ENCODE measurements around the gene DIO1. TPM values are rescaled to one million over a fixed set of nuclear protein-coding genes. Genes with fewer than 3 reads are reported as not detected.

Gene DIO1
- total and polyA plus RNA-seq, 3 experiments from 2014 or later: not detected

GRCh38 chr1:53949023-53949990, 55.3 kb downstream of the DIO1 start:
- Mint-ChIP-seq H3K27ac (peak overlapping the region in 3 of 8 donors; percentile 6 to 87 (median 52)), H3K4me3 (peak overlapping the region in 1 of 7 donors; percentile 80), H3K4me1 (peaks cover 19 to 46% (median 40%) of the 10 kb centered on the region in 3 donors), H3K9me3 (no peaks in the 10 kb centered on the region), H3K27me3 (no peaks in the 10 kb centered on the region), H3K36me3 (peaks cover 0 to 35% (median 9%) of the 10 kb centered on the region in 3 donors)
- Histone ChIP-seq H3K4me1 (ENCODE audit: insufficient read depth, low read length) (peaks cover 18% of the 10 kb centered on the region), H3K4me3 (ENCODE audit: low read length) (no peak overlapping the region), H3K27ac (ENCODE audit: low read depth, low read length) (no peak overlapping the region), H3K9me3 (ENCODE audit: low read length) (no peaks in the 10 kb centered on the region), H3K27me3 (ENCODE audit: insufficient read depth, low read length, poor library complexity, severe bottlenecking) (no peaks in the 10 kb centered on the region), H3K36me3 (ENCODE audit: insufficient read depth, low read length) (peaks cover 7% of the 10 kb centered on the region)
- ChIA-PET CTCF (interaction anchor here (0.7 to 4.1 kb wide), 7 partner anchors 10 to 112 kb away, joined by 3 to 27 read pairs (median 5); no protein-coding TSS in a partner anchor), POLR2A (interaction anchor here (1.0 kb wide), 1 partner anchor 60 kb away, joined by 4 read pairs; the partner anchor contains the start of gene YIPF1)
- DNase-seq: peak in 2 of 5 donors; percentile 7 to 10

- H3K36me3 ChIP-seq (ENCODE audit: insufficient read depth, low read length): peaks cover 7% of the 10 kb centered on the region
- no peak overlapping the region for H3K27ac ChIP-seq (ENCODE audit: low read depth, low read length)
- Mint-ChIP-seq H3K4me3 (no peak overlapping the region), H3K27ac (no peak overlapping the region), H3K9me3 (no peaks in the 10 kb centered on the region), H3K4me1 (peaks cover 11 to 41% (median 33%) of the 10 kb centered on the region in 3 donors), H3K36me3 (peaks cover 0 to 40% (median 9%) of the 10 kb centered on the region in 3 donors), H3K27me3 (no peaks in the 10 kb centered on the region)
- peaks cover 9% of the 10 kb centered on the region for H3K4me1 ChIP-seq (ENCODE audit: insufficient read depth, low read length)
- H3K9me3 ChIP-seq (ENCODE audit: low read length): no peaks in the 10 kb centered on the region
- ChIA-PET CTCF (no interaction called here), POLR2A (no interaction called here)
- no peaks in the 10 kb centered on the region for H3K27me3 ChIP-seq (ENCODE audit: insufficient read depth, low read length, poor library complexity, severe bottlenecking)
- no peak for DNase-seq
- no peak overlapping the region for H3K4me3 ChIP-seq (ENCODE audit: low read length)
Measured at GRCh38 chr1:53951697-53952096, 57.7 kb downstream of the DIO1 start.

- no peak overlapping the region for H3K27ac ChIP-seq (ENCODE audit: low read depth, low read length)
- H3K27me3 ChIP-seq (ENCODE audit: insufficient read depth, low read length, poor library complexity, severe bottlenecking): no peaks in the 10 kb centered on the region
- Mint-ChIP-seq H3K36me3 (peaks cover 0 to 49% (median 9%) of the 10 kb centered on the region in 3 donors), H3K27me3 (no peaks in the 10 kb centered on the region), H3K4me1 (peaks cover 2 to 32% (median 18%) of the 10 kb centered on the region in 3 donors), H3K9me3 (no peaks in the 10 kb centered on the region), H3K27ac (no peak overlapping the region), H3K4me3 (no peak overlapping the region)
- no peak for DNase-seq
- POLR2A ChIA-PET: no interaction called here
- peaks cover 7% of the 10 kb centered on the region for H3K36me3 ChIP-seq (ENCODE audit: insufficient read depth, low read length)
- H3K4me3 ChIP-seq (ENCODE audit: low read length): no peak overlapping the region
- no peaks in the 10 kb centered on the region for H3K9me3 ChIP-seq (ENCODE audit: low read length)
- CTCF ChIA-PET: interaction anchor here (4.6 kb wide), 1 partner anchor 93 kb away, joined by 19 read pairs; no protein-coding TSS in a partner anchor
- no peaks in the 10 kb centered on the region for H3K4me1 ChIP-seq (ENCODE audit: insufficient read depth, low read length)
Measured at GRCh38 chr1:53954128-53954527, 60.1 kb downstream of the DIO1 start.

DNA sequence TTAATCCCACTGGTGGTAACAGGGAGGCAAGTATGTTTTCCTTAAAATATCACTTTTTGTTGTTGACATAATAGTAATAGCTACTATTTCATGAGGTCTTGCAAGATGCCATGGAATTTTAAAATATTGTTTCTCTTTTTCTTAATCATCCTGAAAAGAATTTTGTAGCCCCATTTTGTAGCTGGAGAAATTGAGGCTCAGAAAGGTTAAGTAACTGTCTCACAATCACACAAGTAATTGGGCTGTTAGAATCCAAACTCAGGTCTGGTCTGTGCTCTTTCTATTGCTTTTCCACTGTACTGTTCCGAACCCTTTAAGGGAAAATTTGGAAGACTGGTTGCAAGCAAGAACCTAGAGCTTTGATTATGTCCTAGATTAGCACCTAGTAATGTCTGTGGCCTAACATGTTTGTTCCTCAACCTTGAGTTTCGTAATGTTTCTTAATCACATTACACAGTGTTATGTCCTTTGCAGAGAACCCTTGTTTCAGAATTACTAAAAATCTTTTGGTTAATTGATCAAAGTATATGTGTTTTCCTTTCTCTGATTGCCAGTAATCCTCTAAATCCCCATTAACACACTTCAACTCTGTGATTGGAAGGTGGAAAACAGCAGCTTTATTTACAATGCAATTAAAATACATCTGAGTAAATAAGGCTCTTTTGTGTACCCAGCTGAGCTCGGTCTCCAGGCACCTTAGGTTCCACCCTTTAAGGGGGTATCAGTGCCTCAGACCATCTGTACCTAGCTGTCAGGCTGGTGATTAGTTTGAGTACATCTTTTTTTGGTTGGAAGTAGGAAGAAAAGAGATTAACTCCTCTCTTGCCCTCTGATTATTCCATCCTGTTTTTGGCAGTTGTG, 62.6 kb downstream of the DIO1 start:
- CTCF ChIA-PET: interaction anchor here (1.2 to 4.6 kb wide), 3 partner anchors 11 to 96 kb away, joined by 3 to 19 read pairs (median 6); partner anchors contain the start of genes IFT25 and LRRC42
- Histone ChIP-seq H3K4me1 (ENCODE audit: insufficient read depth, low read length) (no peaks in the 10 kb centered on the region), H3K36me3 (ENCODE audit: insufficient read depth, low read length) (peaks cover 13% of the 10 kb centered on the region), H3K4me3 (ENCODE audit: low read length) (no peak overlapping the region), H3K27me3 (ENCODE audit: insufficient read depth, low read length, poor library complexity, severe bottlenecking) (no peaks in the 10 kb centered on the region), H3K9me3 (ENCODE audit: low read length) (no peaks in the 10 kb centered on the region), H3K27ac (ENCODE audit: low read depth, low read length) (no peak overlapping the region)
- DNase-seq: no peak
- Mint-ChIP-seq H3K4me1 (peaks cover 0 to 32% (median 15%) of the 10 kb centered on the region in 3 donors), H3K36me3 (peaks cover 0 to 61% (median 8%) of the 10 kb centered on the region in 3 donors), H3K27me3 (no peaks in the 10 kb centered on the region), H3K27ac (peak overlapping the region in 1 of 8 donors; percentile 35), H3K9me3 (no peaks in the 10 kb centered on the region), H3K4me3 (no peak overlapping the region)
- POLR2A ChIA-PET: no interaction called here

GRCh38 chr1:53957194-53957818, 63.3 kb downstream of the DIO1 start:
- peaks cover 0 to 61% (median 10%) of the 10 kb centered on the region in 3 donors for H3K36me3 Mint-ChIP-seq
- H3K9me3 Mint-ChIP-seq: no peaks in the 10 kb centered on the region
- no peaks in the 10 kb centered on the region for H3K27me3 ChIP-seq (ENCODE audit: insufficient read depth, low read length, poor library complexity, severe bottlenecking)
- H3K4me1 Mint-ChIP-seq: peaks cover 0 to 31% (median 15%) of the 10 kb centered on the region in 3 donors
- H3K27ac ChIP-seq (ENCODE audit: low read depth, low read length): no peak overlapping the region
- H3K4me3 Mint-ChIP-seq: no peak overlapping the region
- DNase-seq: no peak
- no peaks in the 10 kb centered on the region for H3K27me3 Mint-ChIP-seq
- H3K9me3 ChIP-seq (ENCODE audit: low read length): no peaks in the 10 kb centered on the region
- no peaks in the 10 kb centered on the region for H3K4me1 ChIP-seq (ENCODE audit: insufficient read depth, low read length)
- ChIA-PET CTCF (interaction anchor here (1.8 to 4.9 kb wide), 4 partner anchors 11 to 97 kb away, joined by 6 to 81 read pairs (median 12); partner anchors contain the start of genes IFT25 and LRRC42), POLR2A (no interaction called here)
- H3K4me3 ChIP-seq (ENCODE audit: low read length): no peak overlapping the region
- H3K36me3 ChIP-seq (ENCODE audit: insufficient read depth, low read length): peaks cover 16% of the 10 kb centered on the region
- H3K27ac Mint-ChIP-seq: peak overlapping the region in 3 of 8 donors; percentile 55 to 59 (median 55)

DNA sequence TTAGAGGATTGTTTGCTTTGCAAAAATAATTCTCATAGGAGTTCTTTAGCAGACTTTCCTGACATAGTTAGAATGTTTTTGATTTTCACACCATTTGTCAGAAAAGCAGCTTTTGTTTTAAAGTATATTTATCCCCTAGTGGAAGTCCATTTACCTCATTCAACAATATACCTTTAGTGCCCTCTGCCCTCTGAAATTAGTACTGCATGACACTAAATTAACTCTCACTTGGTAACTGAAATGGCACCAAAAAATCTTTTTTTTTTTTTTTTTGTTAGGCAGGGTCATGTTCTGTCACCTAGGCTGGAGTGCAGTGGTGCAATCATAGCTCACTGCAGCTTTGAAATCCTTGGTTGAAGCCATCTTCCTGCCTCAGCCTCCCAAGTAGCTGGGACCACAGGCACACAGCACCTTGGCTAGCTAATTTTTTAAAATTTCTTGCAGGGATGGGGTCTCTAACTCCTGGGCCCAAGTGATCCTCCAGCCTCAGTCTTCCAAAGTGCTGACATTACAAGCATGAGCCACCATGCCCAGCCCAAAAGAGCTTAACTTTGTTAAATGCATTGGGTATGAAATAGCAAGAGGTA, 65.8 kb downstream of the DIO1 start:
- peak in 2 of 5 donors; percentile 37 to 42 for DNase-seq
- Mint-ChIP-seq H3K4me3 (no peak overlapping the region), H3K4me1 (peaks cover 0 to 13% (median 8%) of the 10 kb centered on the region in 3 donors), H3K27me3 (no peaks in the 10 kb centered on the region), H3K9me3 (no peaks in the 10 kb centered on the region), H3K27ac (no peak overlapping the region), H3K36me3 (peaks cover 4 to 65% (median 4%) of the 10 kb centered on the region in 3 donors)
- H3K4me3 ChIP-seq (ENCODE audit: low read length): no peak overlapping the region
- H3K36me3 ChIP-seq (ENCODE audit: insufficient read depth, low read length): peaks cover 25% of the 10 kb centered on the region
- POLR2A ChIA-PET: interaction anchor here (0.6 kb wide), 1 partner anchor 444 kb away, joined by 3 read pairs; no protein-coding TSS in a partner anchor
- no peaks in the 10 kb centered on the region for H3K4me1 ChIP-seq (ENCODE audit: insufficient read depth, low read length)
- H3K9me3 ChIP-seq (ENCODE audit: low read length): no peaks in the 10 kb centered on the region
- CTCF ChIA-PET: interaction anchor here (0.7 to 4.9 kb wide), 16 partner anchors 10 to 475 kb away, joined by 3 to 81 read pairs (median 5); partner anchors contain the start of genes IFT25 and LRRC42
- no peak overlapping the region for H3K27ac ChIP-seq (ENCODE audit: low read depth, low read length)
- H3K27me3 ChIP-seq (ENCODE audit: insufficient read depth, low read length, poor library complexity, severe bottlenecking): no peaks in the 10 kb centered on the region

Data from CD8-positive, alpha-beta memory T cell (primary cell).